ENCODE measurements around the gene HAO1. TPM values are rescaled to one million over a fixed set of nuclear protein-coding genes. Genes with fewer than 3 reads are reported as not detected.

HAO1 gene
- total RNA-seq, 1 donor from 2014 or later, result 0.20 TPM

DNA sequence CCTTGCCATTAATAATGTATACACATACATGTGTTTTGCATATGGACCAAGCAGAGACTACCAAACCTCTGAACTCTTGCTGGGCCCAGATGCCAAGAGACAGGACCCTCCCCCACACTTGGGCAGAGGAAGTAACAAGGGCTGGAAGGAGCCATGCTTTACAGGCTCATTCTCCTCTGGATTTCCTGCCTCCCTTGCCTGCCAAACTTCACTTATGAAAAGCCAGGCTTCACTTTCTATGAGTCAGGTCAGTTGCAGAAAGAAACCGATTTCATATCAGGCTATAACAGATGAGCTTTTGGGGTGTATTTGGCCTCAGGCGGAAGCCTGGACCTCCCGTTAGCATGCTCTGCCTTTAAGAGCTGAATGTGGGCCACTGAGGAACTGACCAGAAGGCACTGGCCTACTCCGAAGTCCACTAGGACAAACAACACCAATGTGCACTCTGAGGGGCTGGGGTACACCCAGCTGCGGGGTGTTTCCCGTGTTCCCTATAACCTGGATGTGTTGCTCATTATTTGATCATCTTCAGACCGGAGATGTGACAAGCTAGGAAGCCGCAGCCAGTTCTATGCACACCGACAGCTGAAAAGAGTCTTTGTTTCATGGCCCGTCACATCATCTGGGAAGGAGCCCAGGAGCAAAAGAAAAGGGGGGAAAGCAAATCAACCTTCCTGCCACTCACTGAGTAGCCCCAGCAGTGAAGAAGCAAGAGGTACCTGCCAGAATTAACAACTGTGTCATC, 28.5 kb downstream of the HAO1 start:
- Mint-ChIP-seq H3K4me3 (ENCODE audit: unreplicated experiment) (no peak overlapping the region), H3K27me3 (ENCODE audit: low read depth, unreplicated experiment) (no peaks in the 10 kb centered on the region), H3K9me3 (ENCODE audit: unreplicated experiment) (peaks cover 3% of the 10 kb centered on the region), H3K36me3 (ENCODE audit: low read depth, unreplicated experiment) (no peaks in the 10 kb centered on the region), H3K27ac (ENCODE audit: unreplicated experiment) (no peak overlapping the region), H3K4me1 (ENCODE audit: low read depth, unreplicated experiment) (no peaks in the 10 kb centered on the region)
- Histone ChIP-seq H3K27me3 (ENCODE audit: insufficient read depth, low read length) (no peaks in the 10 kb centered on the region), H3K9me3 (ENCODE audit: insufficient read depth, low read depth, low read length) (no peaks in the 10 kb centered on the region), H3K4me1 (ENCODE audit: insufficient read depth, low read length) (no peaks in the 10 kb centered on the region), H3K79me2 (ENCODE audit: insufficient read depth, low read length) (no peaks in the 10 kb centered on the region), H3K4me2 (ENCODE audit: low read length) (peak overlapping the region; percentile 16), H4K20me1 (ENCODE audit: insufficient read depth, low read length) (no peaks in the 10 kb centered on the region), H3K27ac (ENCODE audit: low read depth, low read length) (no peak overlapping the region), H3K9ac (ENCODE audit: low read length) (no peak overlapping the region), H2AFZ (ENCODE audit: low read depth, low read length) (no peak overlapping the region), H3K4me3 (ENCODE audit: insufficient read depth, low read depth, low read length) (no peak overlapping the region), H3K36me3 (ENCODE audit: insufficient read depth, low read length) (no peaks in the 10 kb centered on the region)
- TF ChIP-seq, protein P1, sequence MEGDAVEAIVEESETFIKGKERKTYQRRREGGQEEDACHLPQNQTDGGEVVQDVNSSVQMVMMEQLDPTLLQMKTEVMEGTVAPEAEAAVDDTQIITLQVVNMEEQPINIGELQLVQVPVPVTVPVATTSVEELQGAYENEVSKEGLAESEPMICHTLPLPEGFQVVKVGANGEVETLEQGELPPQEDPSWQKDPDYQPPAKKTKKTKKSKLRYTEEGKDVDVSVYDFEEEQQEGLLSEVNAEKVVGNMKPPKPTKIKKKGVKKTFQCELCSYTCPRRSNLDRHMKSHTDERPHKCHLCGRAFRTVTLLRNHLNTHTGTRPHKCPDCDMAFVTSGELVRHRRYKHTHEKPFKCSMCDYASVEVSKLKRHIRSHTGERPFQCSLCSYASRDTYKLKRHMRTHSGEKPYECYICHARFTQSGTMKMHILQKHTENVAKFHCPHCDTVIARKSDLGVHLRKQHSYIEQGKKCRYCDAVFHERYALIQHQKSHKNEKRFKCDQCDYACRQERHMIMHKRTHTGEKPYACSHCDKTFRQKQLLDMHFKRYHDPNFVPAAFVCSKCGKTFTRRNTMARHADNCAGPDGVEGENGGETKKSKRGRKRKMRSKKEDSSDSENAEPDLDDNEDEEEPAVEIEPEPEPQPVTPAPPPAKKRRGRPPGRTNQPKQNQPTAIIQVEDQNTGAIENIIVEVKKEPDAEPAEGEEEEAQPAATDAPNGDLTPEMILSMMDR (IDR thresholded peaks at IDR 0.05; ENCODE audit: insufficient read depth, low read depth, low read length), result no peak
- no peak for TF ChIP-seq EZH2 (IDR thresholded peaks at IDR 0.05; ENCODE audit: insufficient read depth, low read length)
- no peak for DNase-seq (ENCODE audit: low read depth)
- FAIRE-seq, result no peak

DNA sequence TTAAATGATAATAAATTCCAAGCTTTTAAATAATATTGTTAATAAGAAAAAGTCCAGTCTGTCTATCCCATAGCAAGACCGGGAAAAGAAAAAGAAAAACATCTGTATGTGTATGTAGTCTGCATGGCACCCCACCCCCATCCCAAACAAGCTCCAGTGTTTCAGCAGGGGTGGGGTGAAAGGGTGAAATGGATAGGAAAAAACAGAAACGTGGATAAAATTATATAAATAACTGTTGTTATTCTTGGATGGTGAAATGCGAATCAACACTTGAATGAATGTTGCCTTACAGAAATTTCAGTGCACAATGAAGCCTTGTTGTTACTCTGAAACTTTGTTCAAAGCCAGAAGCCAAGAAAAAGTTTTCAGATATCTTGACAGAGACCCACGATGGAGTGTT, 31.4 kb downstream of the HAO1 start:
- H4K20me1 ChIP-seq (ENCODE audit: insufficient read depth, low read length), result no peaks in the 10 kb centered on the region
- H3K27ac ChIP-seq (ENCODE audit: low read depth, low read length), result no peak overlapping the region
- no peak for DNase-seq (ENCODE audit: low read depth)
- peaks cover 3% of the 10 kb centered on the region for H3K9me3 Mint-ChIP-seq (ENCODE audit: unreplicated experiment)
- no peak for FAIRE-seq
- H3K4me1 ChIP-seq (ENCODE audit: insufficient read depth, low read length), result no peaks in the 10 kb centered on the region
- H3K79me2 ChIP-seq (ENCODE audit: insufficient read depth, low read length), result no peaks in the 10 kb centered on the region
- H3K9me3 ChIP-seq (ENCODE audit: insufficient read depth, low read depth, low read length), result no peaks in the 10 kb centered on the region
- no peak overlapping the region for H3K4me3 Mint-ChIP-seq (ENCODE audit: unreplicated experiment)
- H3K27ac Mint-ChIP-seq (ENCODE audit: unreplicated experiment), result no peak overlapping the region
- H3K4me2 ChIP-seq (ENCODE audit: low read length), result no peak overlapping the region
- no peak overlapping the region for H3K4me3 ChIP-seq (ENCODE audit: insufficient read depth, low read depth, low read length)
- H2AFZ ChIP-seq (ENCODE audit: low read depth, low read length), result no peak overlapping the region
- no peaks in the 10 kb centered on the region for H3K36me3 Mint-ChIP-seq (ENCODE audit: low read depth, unreplicated experiment)
- no peaks in the 10 kb centered on the region for H3K27me3 ChIP-seq (ENCODE audit: insufficient read depth, low read length)
- H3K9ac ChIP-seq (ENCODE audit: low read length), result no peak overlapping the region
- no peaks in the 10 kb centered on the region for H3K36me3 ChIP-seq (ENCODE audit: insufficient read depth, low read length)
- H3K27me3 Mint-ChIP-seq (ENCODE audit: low read depth, unreplicated experiment), result no peaks in the 10 kb centered on the region
- no peaks in the 10 kb centered on the region for H3K4me1 Mint-ChIP-seq (ENCODE audit: low read depth, unreplicated experiment)
- TF ChIP-seq EZH2 (IDR thresholded peaks at IDR 0.05; ENCODE audit: insufficient read depth, low read length), result no peak
- TF ChIP-seq, protein P1 (IDR thresholded peaks at IDR 0.05; ENCODE audit: insufficient read depth, low read depth, low read length), result no peak

GRCh38 chr20:7903429-7903828, 36.8 kb downstream of the HAO1 start:
- no peaks in the 10 kb centered on the region for H3K4me1 ChIP-seq (ENCODE audit: insufficient read depth, low read length)
- no peak overlapping the region for H3K27ac Mint-ChIP-seq (ENCODE audit: unreplicated experiment)
- H3K4me3 Mint-ChIP-seq (ENCODE audit: unreplicated experiment), result no peak overlapping the region
- H3K4me1 Mint-ChIP-seq (ENCODE audit: low read depth, unreplicated experiment), result no peaks in the 10 kb centered on the region
- H3K27me3 Mint-ChIP-seq (ENCODE audit: low read depth, unreplicated experiment), result no peaks in the 10 kb centered on the region
- no peak for DNase-seq (ENCODE audit: low read depth)
- no peaks in the 10 kb centered on the region for H3K36me3 ChIP-seq (ENCODE audit: insufficient read depth, low read length)
- FAIRE-seq, result no peak
- H3K79me2 ChIP-seq (ENCODE audit: insufficient read depth, low read length), result no peaks in the 10 kb centered on the region
- H3K36me3 Mint-ChIP-seq (ENCODE audit: low read depth, unreplicated experiment), result no peaks in the 10 kb centered on the region
- H2AFZ ChIP-seq (ENCODE audit: low read depth, low read length), result no peak overlapping the region
- H3K27ac ChIP-seq (ENCODE audit: low read depth, low read length), result no peak overlapping the region
- H3K9ac ChIP-seq (ENCODE audit: low read length), result no peak overlapping the region
- TF ChIP-seq EZH2 (IDR thresholded peaks at IDR 0.05; ENCODE audit: insufficient read depth, low read length), result no peak
- TF ChIP-seq, protein P1 (IDR thresholded peaks at IDR 0.05; ENCODE audit: insufficient read depth, low read depth, low read length), result no peak
- no peaks in the 10 kb centered on the region for H3K9me3 ChIP-seq (ENCODE audit: insufficient read depth, low read depth, low read length)
- peaks cover 3% of the 10 kb centered on the region for H3K27me3 ChIP-seq (ENCODE audit: insufficient read depth, low read length)
- H4K20me1 ChIP-seq (ENCODE audit: insufficient read depth, low read length), result no peaks in the 10 kb centered on the region
- no peak overlapping the region for H3K4me3 ChIP-seq (ENCODE audit: insufficient read depth, low read depth, low read length)
- no peak overlapping the region for H3K4me2 ChIP-seq (ENCODE audit: low read length)
- peaks cover 3% of the 10 kb centered on the region for H3K9me3 Mint-ChIP-seq (ENCODE audit: unreplicated experiment)
